ENCODE data around the gene LMNA. TPM values are rescaled to one million over a fixed set of nuclear protein-coding genes. Genes with fewer than 3 reads are reported as not detected.
A peak's percentile ranks its signal among the peaks of the same experiment; 100 is the strongest.
"Not testable (repeated sequence)": the region's sequence is repeated elsewhere in the genome, so short reads cannot be mapped to it uniquely, and the experiment has no call there.

Gene LMNA
- total RNA-seq, 1 donor from 2014 or later = 47.7 TPM

- no peak overlapping the region for H3K4me3 Mint-ChIP-seq (ENCODE audit: unreplicated experiment)
- H3K27me3 Mint-ChIP-seq (ENCODE audit: unreplicated experiment) = peaks cover 11% of the 10 kb centered on the region
- TF ChIP-seq, protein P1, sequence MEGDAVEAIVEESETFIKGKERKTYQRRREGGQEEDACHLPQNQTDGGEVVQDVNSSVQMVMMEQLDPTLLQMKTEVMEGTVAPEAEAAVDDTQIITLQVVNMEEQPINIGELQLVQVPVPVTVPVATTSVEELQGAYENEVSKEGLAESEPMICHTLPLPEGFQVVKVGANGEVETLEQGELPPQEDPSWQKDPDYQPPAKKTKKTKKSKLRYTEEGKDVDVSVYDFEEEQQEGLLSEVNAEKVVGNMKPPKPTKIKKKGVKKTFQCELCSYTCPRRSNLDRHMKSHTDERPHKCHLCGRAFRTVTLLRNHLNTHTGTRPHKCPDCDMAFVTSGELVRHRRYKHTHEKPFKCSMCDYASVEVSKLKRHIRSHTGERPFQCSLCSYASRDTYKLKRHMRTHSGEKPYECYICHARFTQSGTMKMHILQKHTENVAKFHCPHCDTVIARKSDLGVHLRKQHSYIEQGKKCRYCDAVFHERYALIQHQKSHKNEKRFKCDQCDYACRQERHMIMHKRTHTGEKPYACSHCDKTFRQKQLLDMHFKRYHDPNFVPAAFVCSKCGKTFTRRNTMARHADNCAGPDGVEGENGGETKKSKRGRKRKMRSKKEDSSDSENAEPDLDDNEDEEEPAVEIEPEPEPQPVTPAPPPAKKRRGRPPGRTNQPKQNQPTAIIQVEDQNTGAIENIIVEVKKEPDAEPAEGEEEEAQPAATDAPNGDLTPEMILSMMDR (IDR thresholded peaks at IDR 0.05; ENCODE audit: partially characterized antibody, unreplicated experiment) = no peak
- peaks cover 5% of the 10 kb centered on the region for H3K9me3 Mint-ChIP-seq (ENCODE audit: unreplicated experiment)
- peak overlapping the region; percentile 5 for H3K27ac Mint-ChIP-seq (ENCODE audit: unreplicated experiment)
- no peak for DNase-seq
- no peaks in the 10 kb centered on the region for H3K36me3 Mint-ChIP-seq (ENCODE audit: unreplicated experiment)
- peaks cover 12% of the 10 kb centered on the region for H3K4me1 Mint-ChIP-seq (ENCODE audit: low read depth, unreplicated experiment)
These were observed 62.2 kb downstream of the LMNA start for GRCh38 chr1:156176610-156177210.

- no peaks in the 10 kb centered on the region for H3K36me3 Mint-ChIP-seq (ENCODE audit: unreplicated experiment)
- H3K27me3 Mint-ChIP-seq (ENCODE audit: unreplicated experiment) = peaks cover 11% of the 10 kb centered on the region
- peaks cover 5% of the 10 kb centered on the region for H3K9me3 Mint-ChIP-seq (ENCODE audit: unreplicated experiment)
- peak overlapping the region; percentile 7 for H3K27ac Mint-ChIP-seq (ENCODE audit: unreplicated experiment)
- peaks cover 20% of the 10 kb centered on the region for H3K4me1 Mint-ChIP-seq (ENCODE audit: low read depth, unreplicated experiment)
- DNase-seq = no peak
- H3K4me3 Mint-ChIP-seq (ENCODE audit: unreplicated experiment) = peak overlapping the region; percentile 51
- TF ChIP-seq, protein P1 (IDR thresholded peaks at IDR 0.05; ENCODE audit: partially characterized antibody, unreplicated experiment) = no peak
These were observed 63.6 kb downstream of the LMNA start for GRCh38 chr1:156177919-156178654.

- no peak overlapping the region for H3K27ac Mint-ChIP-seq (ENCODE audit: unreplicated experiment)
- TF ChIP-seq, protein P1 (IDR thresholded peaks at IDR 0.05; ENCODE audit: partially characterized antibody, unreplicated experiment) = no peak
These were observed 66.0 kb downstream of the LMNA start for GRCh38 chr1:156180471-156180870.

DNA sequence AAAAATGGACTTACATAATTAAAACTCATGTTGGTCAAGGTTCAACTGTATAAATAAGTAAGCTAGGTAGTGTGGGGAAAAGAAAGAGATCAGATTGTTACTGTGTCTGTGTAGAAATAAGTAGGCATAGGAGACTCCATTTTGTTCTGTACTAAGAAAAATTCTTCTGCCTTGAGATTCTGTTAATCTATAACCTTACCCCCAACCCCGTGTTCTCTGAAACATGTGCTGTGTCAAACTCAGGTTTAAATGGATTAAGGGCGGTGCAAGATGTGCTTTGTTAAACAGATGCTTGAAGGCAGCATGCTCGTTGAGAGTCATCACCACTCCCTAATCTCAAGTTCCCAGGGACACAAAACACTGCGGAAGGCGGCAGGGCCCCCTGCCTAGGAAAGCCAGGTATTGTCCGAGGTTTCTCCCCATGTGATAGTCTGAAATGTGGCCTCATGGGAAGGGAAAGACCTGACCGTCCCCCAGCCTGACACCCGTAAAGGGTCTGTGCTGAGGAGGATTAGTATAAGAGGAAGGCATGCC is 66.9 kb downstream of the LMNA start:
- H3K9me3 Mint-ChIP-seq (ENCODE audit: unreplicated experiment); DNase-seq; H3K36me3 Mint-ChIP-seq (ENCODE audit: unreplicated experiment); H3K27me3 Mint-ChIP-seq (ENCODE audit: unreplicated experiment): not testable (repeated sequence)
- H3K4me1 Mint-ChIP-seq (ENCODE audit: low read depth, unreplicated experiment) = peaks cover 20% of the 10 kb centered on the region
- H3K4me3 Mint-ChIP-seq (ENCODE audit: unreplicated experiment) = peak overlapping the region; percentile 42
- peak overlapping the region; percentile 63 for H3K27ac Mint-ChIP-seq (ENCODE audit: unreplicated experiment)

More at GRCh38 chr1:156180471-156180870, 66.0 kb downstream of the LMNA start:
- Mint-ChIP-seq H3K4me3 (ENCODE audit: unreplicated experiment) (no peak overlapping the region), H3K4me1 (ENCODE audit: low read depth, unreplicated experiment) (peaks cover 20% of the 10 kb centered on the region), H3K9me3 (ENCODE audit: unreplicated experiment) (peaks cover 5% of the 10 kb centered on the region), H3K36me3 (ENCODE audit: unreplicated experiment) (no peaks in the 10 kb centered on the region), H3K27me3 (ENCODE audit: unreplicated experiment) (peaks cover 2% of the 10 kb centered on the region)
- DNase-seq = no peak

- peak overlapping the region; percentile 63 for H3K27ac Mint-ChIP-seq (ENCODE audit: unreplicated experiment)
- DNase-seq; H3K27me3 Mint-ChIP-seq (ENCODE audit: unreplicated experiment); H3K9me3 Mint-ChIP-seq (ENCODE audit: unreplicated experiment); H3K36me3 Mint-ChIP-seq (ENCODE audit: unreplicated experiment): not testable (repeated sequence)
- H3K4me1 Mint-ChIP-seq (ENCODE audit: low read depth, unreplicated experiment) = peaks cover 20% of the 10 kb centered on the region
- H3K4me3 Mint-ChIP-seq (ENCODE audit: unreplicated experiment) = peak overlapping the region; percentile 37
These were observed 67.7 kb downstream of the LMNA start for GRCh38 chr1:156182010-156182779.

GRCh38 chr1:156186347-156187177 is 72.1 kb downstream of the LMNA start:
- not testable (repeated sequence) for H3K4me1 Mint-ChIP-seq (ENCODE audit: low read depth, unreplicated experiment); H3K9me3 Mint-ChIP-seq (ENCODE audit: unreplicated experiment); H3K27ac Mint-ChIP-seq (ENCODE audit: unreplicated experiment); H3K4me3 Mint-ChIP-seq (ENCODE audit: unreplicated experiment); H3K36me3 Mint-ChIP-seq (ENCODE audit: unreplicated experiment); DNase-seq; H3K27me3 Mint-ChIP-seq (ENCODE audit: unreplicated experiment)
